ENCODE data around the gene CCDC12.
A peak's percentile ranks its signal among the peaks of the same experiment; 100 is the strongest.

Gene CCDC12

DNA sequence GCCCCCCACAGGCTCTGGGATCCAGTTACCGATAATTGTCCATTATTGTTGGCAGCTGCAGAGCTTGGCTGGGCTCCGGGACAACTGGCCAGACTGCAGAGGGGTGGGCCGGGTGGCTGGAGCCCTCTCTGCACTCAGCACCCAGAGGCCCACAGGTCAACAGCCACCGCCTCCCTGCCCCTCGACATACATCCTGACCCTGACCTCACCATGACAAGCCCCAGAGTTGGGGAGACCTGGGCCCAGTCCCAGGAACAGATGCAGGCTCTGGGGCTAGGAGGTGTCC is 76.6 kb downstream of the CCDC12 start:
- H3K4me1 ChIP-seq (ENCODE audit: insufficient read depth, low read length) = no peaks in the 10 kb centered on the region; the same call in 1 of the 2 replicates
- H3K9ac ChIP-seq (ENCODE audit: low read depth, low read length) = no peak overlapping the region
- H3K36me3 ChIP-seq (ENCODE audit: insufficient read depth, low read length) = no peaks in the 10 kb centered on the region
- H3K9me3 ChIP-seq (ENCODE audit: control insufficient read depth, insufficient read depth, low read length) = no peaks in the 10 kb centered on the region

DNA sequence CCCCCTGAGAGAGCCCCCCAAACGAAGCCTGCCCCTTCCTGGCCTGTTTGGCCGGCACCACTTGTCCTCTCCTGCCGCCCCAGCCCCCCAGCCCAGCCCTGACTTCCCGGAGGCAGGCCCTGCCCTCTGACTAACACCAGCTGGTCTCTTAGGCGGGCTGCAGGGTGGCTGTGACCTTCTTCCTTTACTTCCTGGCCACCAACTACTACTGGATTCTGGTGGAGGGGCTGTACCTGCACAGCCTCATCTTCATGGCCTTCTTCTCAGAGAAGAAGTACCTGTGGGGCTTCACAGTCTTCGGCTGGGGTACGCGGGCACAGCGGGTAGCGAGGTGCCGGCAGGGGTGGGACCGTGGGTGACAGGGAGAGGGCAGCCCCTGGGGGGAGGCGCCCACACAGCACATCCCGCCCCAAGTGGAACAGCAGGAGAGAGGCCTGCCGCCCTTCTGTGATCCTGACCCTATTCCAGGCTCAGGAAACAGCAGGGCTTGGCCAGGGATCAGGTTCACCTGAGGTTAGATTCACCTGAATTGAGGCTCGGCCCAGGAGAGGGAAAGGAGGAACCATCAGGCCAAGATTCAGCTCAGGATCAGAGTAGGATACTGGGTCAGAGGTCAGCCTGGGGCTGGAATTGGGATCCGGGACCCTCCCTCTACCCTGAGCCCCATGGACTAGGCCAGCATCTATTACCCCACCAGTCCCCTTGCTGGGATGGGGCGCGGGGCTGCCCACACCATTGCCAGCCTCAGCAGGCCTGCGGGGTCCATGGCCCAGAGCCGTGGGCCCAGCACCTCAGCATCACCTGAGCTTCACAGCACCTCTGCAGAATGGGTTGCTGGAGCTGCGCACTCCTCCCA is 77.2 kb downstream of the CCDC12 start:
- Histone ChIP-seq H3K4me1 (ENCODE audit: insufficient read depth, low read length) (no peaks in the 10 kb centered on the region; the same call in 1 of the 2 replicates), H3K36me3 (ENCODE audit: insufficient read depth, low read length) (no peaks in the 10 kb centered on the region), H3K9me3 (ENCODE audit: control insufficient read depth, insufficient read depth, low read length) (no peaks in the 10 kb centered on the region), H3K9ac (ENCODE audit: low read depth, low read length) (no peak overlapping the region)

DNA sequence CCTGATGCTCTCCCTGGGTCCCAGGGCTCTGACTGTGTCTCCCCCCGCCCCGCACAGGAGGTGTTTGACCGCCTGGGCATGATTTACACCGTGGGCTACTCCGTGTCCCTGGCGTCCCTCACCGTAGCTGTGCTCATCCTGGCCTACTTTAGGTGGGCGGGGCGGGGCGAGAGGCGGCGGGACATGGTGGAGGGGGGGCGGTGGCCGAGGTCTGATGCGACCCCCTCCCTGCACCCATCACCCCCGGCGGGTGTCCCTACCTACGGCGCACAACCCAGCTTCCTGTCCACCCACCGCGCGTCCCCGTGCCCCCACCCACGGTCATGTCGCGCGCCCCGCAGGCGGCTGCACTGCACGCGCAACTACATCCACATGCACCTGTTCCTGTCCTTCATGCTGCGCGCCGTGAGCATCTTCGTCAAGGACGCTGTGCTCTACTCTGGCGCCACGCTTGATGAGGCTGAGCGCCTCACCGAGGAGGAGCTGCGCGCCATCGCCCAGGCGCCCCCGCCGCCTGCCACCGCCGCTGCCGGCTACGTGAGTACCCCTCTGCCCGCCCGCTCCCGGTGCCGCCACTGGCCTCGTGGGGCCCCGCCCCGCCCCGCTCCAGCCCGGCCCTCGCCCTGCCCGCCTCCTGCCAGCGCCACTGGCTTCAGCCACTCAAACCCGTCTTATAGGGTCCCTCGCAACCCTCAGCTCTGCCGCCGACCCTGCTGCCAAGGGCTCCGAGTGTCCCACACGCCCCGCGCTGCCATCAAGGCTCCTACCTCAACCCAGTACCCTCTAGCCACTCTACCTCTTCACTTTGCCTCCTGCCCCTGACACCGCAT is 78.0 kb downstream of the CCDC12 start:
- Histone ChIP-seq H3K36me3 (ENCODE audit: insufficient read depth, low read length) (no peaks in the 10 kb centered on the region), H3K4me1 (ENCODE audit: insufficient read depth, low read length) (peaks cover 2% of the 10 kb centered on the region), H3K9me3 (ENCODE audit: control insufficient read depth, insufficient read depth, low read length) (no peaks in the 10 kb centered on the region)

DNA sequence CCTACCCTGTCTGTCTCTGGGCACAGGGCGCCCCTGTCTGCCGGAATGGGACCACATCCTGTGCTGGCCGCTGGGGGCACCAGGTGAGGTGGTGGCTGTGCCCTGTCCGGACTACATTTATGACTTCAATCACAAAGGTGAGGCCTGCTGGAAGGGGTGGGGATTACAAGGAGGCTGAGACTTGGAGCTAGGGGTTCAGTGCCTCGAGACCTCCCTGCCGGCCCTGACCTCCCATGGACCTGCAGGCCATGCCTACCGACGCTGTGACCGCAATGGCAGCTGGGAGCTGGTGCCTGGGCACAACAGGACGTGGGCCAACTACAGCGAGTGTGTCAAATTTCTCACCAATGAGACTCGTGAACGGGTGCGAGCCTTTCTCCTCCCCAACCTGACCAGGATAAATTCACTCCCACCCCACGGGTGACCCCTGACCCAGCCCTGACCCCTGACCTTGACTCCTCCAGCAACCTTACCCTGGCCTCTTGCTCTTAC is 78.7 kb downstream of the CCDC12 start:
- Histone ChIP-seq H3K9ac (ENCODE audit: low read depth, low read length) (no peak overlapping the region), H3K4me1 (ENCODE audit: insufficient read depth, low read length) (peaks cover 8% of the 10 kb centered on the region), H3K36me3 (ENCODE audit: insufficient read depth, low read length) (no peaks in the 10 kb centered on the region), H3K9me3 (ENCODE audit: control insufficient read depth, insufficient read depth, low read length) (no peaks in the 10 kb centered on the region)

More for the DNA sequence above, 78.0 kb downstream of the CCDC12 start:
- no peak overlapping the region; the same call in 1 of the 2 replicates for H3K9ac ChIP-seq (ENCODE audit: low read depth, low read length)

DNA sequence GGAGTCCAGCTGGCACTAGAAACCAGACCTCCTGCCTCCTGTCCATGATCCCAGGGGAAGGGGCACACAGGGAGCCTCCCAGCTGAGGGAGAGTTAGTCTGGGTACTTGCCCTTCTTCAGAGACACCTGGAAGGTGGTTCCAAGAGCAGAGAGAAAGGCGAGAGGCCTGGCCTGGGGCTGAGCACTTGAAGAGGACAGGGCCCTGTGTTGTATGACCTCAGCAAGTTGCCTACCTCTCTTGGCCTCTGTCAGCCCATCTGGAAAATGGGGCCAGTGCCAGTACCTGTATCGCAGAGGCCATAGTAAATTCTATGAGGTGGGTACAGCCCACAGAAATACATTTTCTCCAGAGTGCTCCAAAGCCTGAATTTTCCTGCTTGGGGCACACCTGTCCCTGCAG is 79.5 kb downstream of the CCDC12 start:
- Histone ChIP-seq H3K9ac (ENCODE audit: low read depth, low read length) (no peak overlapping the region), H3K9me3 (ENCODE audit: control insufficient read depth, insufficient read depth, low read length) (no peaks in the 10 kb centered on the region), H3K4me1 (ENCODE audit: insufficient read depth, low read length) (peaks cover 8% of the 10 kb centered on the region), H3K36me3 (ENCODE audit: insufficient read depth, low read length) (no peaks in the 10 kb centered on the region)

DNA sequence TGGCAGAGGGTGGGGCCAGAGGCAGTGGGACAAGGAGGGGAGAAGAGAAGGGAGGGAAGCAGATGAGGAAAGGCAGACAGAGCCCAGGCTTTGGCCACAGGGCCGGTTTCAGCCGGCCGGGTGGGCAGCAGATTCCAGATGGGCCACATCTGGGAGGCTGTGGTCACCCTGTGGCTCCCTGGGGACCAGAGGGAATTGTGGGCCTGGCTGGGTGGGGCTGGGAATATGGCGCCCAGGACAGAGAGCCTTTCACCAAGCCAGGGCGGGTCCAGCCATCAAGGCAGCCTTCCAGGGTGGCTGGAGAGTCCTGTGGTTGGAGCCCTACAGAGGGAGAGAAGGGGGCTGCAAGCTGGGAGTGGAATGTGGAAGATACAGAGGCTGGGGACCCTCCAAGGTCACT is 80.2 kb downstream of the CCDC12 start:
- H3K9me3 ChIP-seq (ENCODE audit: control insufficient read depth, insufficient read depth, low read length) = no peaks in the 10 kb centered on the region
- peaks cover 8% of the 10 kb centered on the region for H3K4me1 ChIP-seq (ENCODE audit: insufficient read depth, low read length)

DNA sequence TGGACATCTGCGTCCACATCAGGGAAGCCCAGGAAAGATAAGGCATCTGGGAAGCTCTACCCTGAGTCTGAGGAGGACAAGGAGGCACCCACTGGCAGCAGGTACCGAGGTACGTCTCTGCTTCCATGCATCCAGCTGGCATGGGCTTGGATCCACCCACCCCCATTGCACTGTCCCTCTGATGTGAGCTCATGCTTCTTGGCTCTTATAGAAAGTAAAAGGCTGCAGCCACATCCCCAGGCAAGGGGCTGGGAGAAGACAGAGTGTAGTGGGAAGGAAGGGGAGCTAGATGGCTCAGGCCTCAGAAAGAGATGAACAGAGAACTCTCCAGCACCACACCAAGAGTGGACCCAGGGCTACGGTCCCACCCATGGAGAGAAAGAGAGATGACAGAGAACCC is 80.8 kb downstream of the CCDC12 start:
- Histone ChIP-seq H3K4me1 (ENCODE audit: insufficient read depth, low read length) (peaks cover 8% of the 10 kb centered on the region), H3K9me3 (ENCODE audit: control insufficient read depth, insufficient read depth, low read length) (no peaks in the 10 kb centered on the region), H3K36me3 (ENCODE audit: insufficient read depth, low read length) (no peaks in the 10 kb centered on the region), H3K9ac (ENCODE audit: low read depth, low read length) (no peak overlapping the region)

More for the DNA sequence above, 80.2 kb downstream of the CCDC12 start:
- no peak overlapping the region for H3K9ac ChIP-seq (ENCODE audit: low read depth, low read length)
- no peaks in the 10 kb centered on the region for H3K36me3 ChIP-seq (ENCODE audit: insufficient read depth, low read length)

DNA sequence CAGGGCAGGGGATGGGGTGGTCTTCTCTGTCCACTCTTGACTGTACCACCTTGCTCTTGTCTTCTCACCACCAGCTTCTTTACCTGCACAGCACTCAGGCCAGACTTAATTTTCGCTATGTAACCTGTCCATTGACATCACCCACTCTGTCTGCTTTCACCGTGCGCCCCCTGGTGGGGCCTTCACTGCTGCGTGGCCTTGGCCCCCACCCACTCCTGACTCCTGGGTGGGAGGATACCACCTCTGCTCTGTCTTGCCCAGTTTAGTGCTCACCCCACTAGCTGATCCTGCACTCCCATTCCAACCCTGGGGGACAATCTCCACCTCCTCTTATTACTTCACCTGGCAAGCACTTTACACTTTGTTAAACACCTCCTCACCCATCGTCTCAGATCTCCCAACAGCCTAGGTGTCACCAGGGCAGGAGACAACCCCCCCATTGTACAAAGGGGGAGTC is 81.3 kb downstream of the CCDC12 start:
- H3K4me1 ChIP-seq (ENCODE audit: insufficient read depth, low read length) = peaks cover 8% of the 10 kb centered on the region
- H3K9ac ChIP-seq (ENCODE audit: low read depth, low read length) = no peak overlapping the region
- H3K9me3 ChIP-seq (ENCODE audit: control insufficient read depth, insufficient read depth, low read length) = no peaks in the 10 kb centered on the region
- no peaks in the 10 kb centered on the region for H3K36me3 ChIP-seq (ENCODE audit: insufficient read depth, low read length)

DNA sequence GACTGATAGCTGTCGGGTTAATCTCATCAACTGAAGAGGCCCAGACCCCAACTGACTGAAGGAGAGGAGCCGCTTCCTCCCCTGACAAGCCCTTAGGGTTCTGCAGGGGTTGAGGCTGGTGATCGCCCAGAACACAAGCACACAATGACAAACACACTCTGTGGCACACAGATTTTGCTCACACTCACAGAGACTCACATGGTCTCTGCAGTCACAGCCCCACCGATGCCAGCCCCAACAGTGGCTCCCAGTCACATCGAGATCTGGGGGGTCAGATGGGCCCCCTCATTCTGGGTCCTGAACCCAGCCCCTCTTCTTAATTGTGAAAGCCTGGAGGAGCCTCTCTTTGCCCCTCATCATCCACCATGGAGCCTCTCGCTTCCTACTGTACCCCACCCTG is 82.3 kb downstream of the CCDC12 start:
- Histone ChIP-seq H3K9ac (ENCODE audit: low read depth, low read length) (no peak overlapping the region), H3K4me1 (ENCODE audit: insufficient read depth, low read length) (peaks cover 18% of the 10 kb centered on the region), H3K9me3 (ENCODE audit: control insufficient read depth, insufficient read depth, low read length) (no peaks in the 10 kb centered on the region), H3K36me3 (ENCODE audit: insufficient read depth, low read length) (no peaks in the 10 kb centered on the region)

DNA sequence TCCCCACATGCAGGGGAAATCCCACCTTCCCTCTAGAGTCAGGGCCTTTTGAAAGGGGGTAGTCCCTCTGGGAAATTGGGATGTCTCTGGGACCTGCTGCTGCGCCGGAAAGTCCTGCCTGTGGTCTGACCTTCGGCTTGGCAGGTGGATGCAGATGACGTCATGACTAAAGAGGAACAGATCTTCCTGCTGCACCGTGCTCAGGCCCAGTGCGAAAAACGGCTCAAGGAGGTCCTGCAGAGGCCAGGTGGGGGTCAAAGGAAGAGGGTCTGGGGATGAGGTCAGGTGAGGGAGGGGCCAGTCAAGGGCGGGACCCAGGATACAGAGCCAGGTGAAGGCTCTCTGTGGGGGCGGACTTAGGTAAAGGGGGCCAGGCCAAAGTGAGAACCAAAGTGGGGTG is 82.8 kb downstream of the CCDC12 start:
- H3K4me1 ChIP-seq (ENCODE audit: insufficient read depth, low read length) = peaks cover 23% of the 10 kb centered on the region
- H3K36me3 ChIP-seq (ENCODE audit: insufficient read depth, low read length) = no peaks in the 10 kb centered on the region
- no peaks in the 10 kb centered on the region for H3K9me3 ChIP-seq (ENCODE audit: control insufficient read depth, insufficient read depth, low read length)
- H3K9ac ChIP-seq (ENCODE audit: low read depth, low read length) = no peak overlapping the region

DNA sequence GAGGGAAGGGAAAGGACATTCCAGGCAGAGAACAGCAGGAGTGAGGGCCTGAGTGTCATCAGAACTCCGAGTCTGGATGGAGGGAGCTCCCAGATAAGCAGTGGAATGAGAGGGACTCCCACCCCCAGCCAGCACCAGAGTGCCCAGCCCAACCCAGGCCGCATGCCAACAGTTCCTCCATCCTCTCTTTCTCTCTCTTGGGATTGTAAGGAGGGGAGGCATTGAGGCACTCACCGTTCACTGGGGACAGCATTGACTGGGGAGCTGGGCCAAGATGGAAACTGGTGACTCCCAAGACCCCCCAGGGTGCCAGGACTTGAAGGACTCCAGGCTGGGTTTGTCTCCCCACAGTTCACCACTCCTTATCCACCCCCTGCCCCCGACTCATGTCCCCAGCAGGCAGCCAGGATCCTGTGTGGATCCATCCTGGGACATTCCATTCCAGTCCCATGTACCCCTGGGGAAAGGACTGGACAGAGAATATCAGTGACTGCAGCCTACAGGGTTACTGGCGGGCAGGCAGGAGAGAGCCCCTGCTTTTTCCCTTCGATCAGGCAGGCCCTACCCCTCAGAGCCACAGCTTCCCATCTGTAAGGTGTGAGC is 83.3 kb downstream of the CCDC12 start:
- Histone ChIP-seq H3K9me3 (ENCODE audit: control insufficient read depth, insufficient read depth, low read length) (no peaks in the 10 kb centered on the region), H3K9ac (ENCODE audit: low read depth, low read length) (peak overlapping the region; percentile 68; the same call in 1 of the 2 replicates), H3K4me1 (ENCODE audit: insufficient read depth, low read length) (peaks cover 28% of the 10 kb centered on the region)

DNA sequence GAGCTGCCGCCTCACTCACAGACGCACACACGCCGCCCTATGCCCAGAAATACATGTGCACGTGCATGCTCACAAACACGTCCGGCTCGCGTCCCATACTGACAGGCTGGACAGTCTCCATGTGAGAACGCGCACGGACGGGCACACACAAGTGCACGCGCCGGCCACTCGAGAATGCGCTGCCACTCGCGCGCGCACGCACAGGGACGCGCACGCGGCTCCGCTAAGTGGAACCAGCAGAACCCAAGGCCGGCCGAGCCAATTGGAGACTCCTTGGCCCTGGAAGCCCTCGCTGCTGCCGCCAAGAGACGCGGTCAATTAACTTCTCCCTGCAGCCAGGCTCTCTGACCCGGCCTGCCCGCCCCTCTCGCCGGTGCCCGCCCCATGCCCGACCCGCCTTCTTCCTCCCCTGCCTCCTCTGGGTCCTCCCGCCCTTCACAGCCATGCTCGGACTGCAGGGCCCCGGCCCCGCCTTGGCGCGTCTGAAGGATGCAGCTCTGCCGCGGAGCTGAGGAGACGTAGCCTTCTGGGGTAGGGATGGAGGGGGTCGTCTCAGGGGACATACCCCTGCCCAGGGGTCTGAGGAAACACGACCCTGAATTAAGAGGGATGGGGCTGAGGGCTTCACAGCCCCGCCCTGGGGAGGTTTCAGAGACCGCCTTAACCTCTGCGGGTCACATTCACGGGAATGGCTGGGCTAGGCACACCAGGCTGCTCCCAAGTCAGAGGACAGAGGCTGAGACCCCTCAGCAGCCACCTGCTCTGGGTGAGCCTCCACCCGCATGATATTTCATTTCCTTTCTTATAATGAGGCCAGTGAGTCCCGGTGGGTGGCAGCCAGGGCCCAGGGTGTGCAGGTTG is 84.0 kb downstream of the CCDC12 start:
- Histone ChIP-seq H3K9ac (ENCODE audit: low read depth, low read length) (peak overlapping the region; percentile 68; the same call in 1 of the 2 replicates), H3K4me1 (ENCODE audit: insufficient read depth, low read length) (peaks cover 35% of the 10 kb centered on the region), H3K36me3 (ENCODE audit: insufficient read depth, low read length) (no peaks in the 10 kb centered on the region), H3K9me3 (ENCODE audit: control insufficient read depth, insufficient read depth, low read length) (no peaks in the 10 kb centered on the region)

More for the DNA sequence above, 83.3 kb downstream of the CCDC12 start:
- no peaks in the 10 kb centered on the region for H3K36me3 ChIP-seq (ENCODE audit: insufficient read depth, low read length)

DNA sequence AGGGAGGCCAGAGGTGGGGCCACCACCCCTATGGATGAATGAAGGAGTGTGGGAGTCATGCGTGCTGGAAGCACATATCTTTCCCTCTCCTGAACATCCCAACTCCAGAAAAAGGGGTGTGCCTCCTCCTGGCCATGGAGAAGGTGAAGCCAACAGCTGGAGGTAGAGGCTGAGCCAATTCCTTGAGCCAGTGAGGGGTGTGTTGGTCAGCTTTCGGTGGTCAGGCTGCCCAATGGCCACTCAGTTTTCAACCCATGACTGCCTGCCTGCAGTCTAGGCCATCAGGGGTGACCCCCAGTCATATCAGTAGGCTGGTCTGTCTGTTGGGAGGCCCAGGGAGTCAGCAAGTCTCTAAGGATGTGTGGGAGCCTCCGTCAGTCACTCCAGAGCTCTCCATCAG is 85.4 kb downstream of the CCDC12 start:
- H3K9ac ChIP-seq (ENCODE audit: low read depth, low read length) = no peak overlapping the region
- H3K4me1 ChIP-seq (ENCODE audit: insufficient read depth, low read length) = peaks cover 38% of the 10 kb centered on the region
- no peaks in the 10 kb centered on the region for H3K9me3 ChIP-seq (ENCODE audit: control insufficient read depth, insufficient read depth, low read length)
- H3K36me3 ChIP-seq (ENCODE audit: insufficient read depth, low read length) = no peaks in the 10 kb centered on the region

DNA sequence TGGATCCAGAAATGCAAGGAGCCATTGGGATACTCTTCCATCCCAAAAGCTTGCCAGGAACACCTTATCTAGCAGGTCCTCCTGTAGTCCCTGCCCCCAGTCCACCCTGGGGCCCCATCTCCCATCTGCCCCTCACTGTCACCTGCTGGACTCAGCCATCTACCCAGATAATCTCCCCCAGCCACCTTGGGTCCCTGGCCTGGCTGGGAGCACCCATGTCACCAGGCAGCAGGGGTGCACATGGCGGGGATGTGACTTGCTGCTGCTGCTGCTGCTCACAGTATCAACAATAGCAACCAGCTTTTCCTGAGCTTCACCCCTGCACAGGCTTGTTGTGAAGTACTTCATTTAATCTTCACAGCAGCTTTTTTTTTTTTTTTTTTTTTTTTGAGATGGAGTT is 86.4 kb downstream of the CCDC12 start:
- Histone ChIP-seq H3K9me3 (ENCODE audit: control insufficient read depth, insufficient read depth, low read length) (no peaks in the 10 kb centered on the region), H3K36me3 (ENCODE audit: insufficient read depth, low read length) (no peaks in the 10 kb centered on the region), H3K9ac (ENCODE audit: low read depth, low read length) (no peak overlapping the region), H3K4me1 (ENCODE audit: insufficient read depth, low read length) (peaks cover 41% of the 10 kb centered on the region)
